GM13976 (cell line): ENCODE results near the gene MICAL2.

Experiments used
- DNase-seq: peaks from one replicate; pipeline ENCODE4 v3.0.0; 2012; ENCODE audit warnings: low spot score
- CTCF ChIP-seq: IDR thresholded peaks from 2 replicates; pipeline ENCODE4 v1.5.1; 2012; ENCODE audit warnings: borderline replicate concordance, mild to moderate bottlenecking; ENCODE audit not compliant: insufficient read depth; ENCODE audit errors: extremely low read depth, missing control alignments, control extremely low read depth
- in situ Hi-C: fragments of 300-500 bp; cut with MboI; formaldehyde crosslinking; loops from one replicate; pipeline ENCODE4 v1.12.0; 2022; ENCODE audit warnings: low sequenced_read_pairs, mixed read lengths, inconsistent platforms; ENCODE audit not compliant: unreplicated experiment

MICAL2 gene

GRCh38 chr11:12225046-12225739 is 114.8 kb downstream of the MICAL2 start:
- in situ Hi-C loops = loop anchor here (25.0 kb wide), 1 partner anchor 163 kb away; no protein-coding TSS in a partner anchor
- DNase-seq = no peak
- TF ChIP-seq CTCF = no peak

GRCh38 chr11:12226093-12226492 is 115.7 kb downstream of the MICAL2 start:
- no peak for DNase-seq
- in situ Hi-C loops = loop anchor here (25.0 kb wide), 1 partner anchor 164 kb away; no protein-coding TSS in a partner anchor
- TF ChIP-seq CTCF = no peak

GRCh38 chr11:12229450-12230229 is 119.2 kb downstream of the MICAL2 start:
- DNase-seq = no peak
- no peak for TF ChIP-seq CTCF
- in situ Hi-C loops = loop anchor here (25.0 kb wide), 1 partner anchor 167 kb away; no protein-coding TSS in a partner anchor

- in situ Hi-C loops = loop anchor here (25.0 kb wide), 1 partner anchor 170 kb away; no protein-coding TSS in a partner anchor
- TF ChIP-seq CTCF = no peak
- DNase-seq = no peak
Observed at GRCh38 chr11:12232160-12232559, 121.8 kb downstream of the MICAL2 start.

GRCh38 chr11:12232817-12233601 is 122.6 kb downstream of the MICAL2 start:
- TF ChIP-seq CTCF = no peak
- in situ Hi-C loops = loop anchor here (25.0 kb wide), 1 partner anchor 171 kb away; no protein-coding TSS in a partner anchor
- DNase-seq = no peak

GRCh38 chr11:12233602-12233925 is 123.2 kb downstream of the MICAL2 start:
- in situ Hi-C loops = loop anchor here (25.0 kb wide), 1 partner anchor 171 kb away; no protein-coding TSS in a partner anchor
- TF ChIP-seq CTCF = no peak
- no peak for DNase-seq
